Subcutaneous adipose tissue (tissue), 4 donors: ENCODE results near the gene SEC11A. TPM values are rescaled to one million over a fixed set of nuclear protein-coding genes. Genes with fewer than 3 reads are reported as not detected.

Source experiments
- CTCF ChIP-seq: fragments of 450-650 bp; IDR thresholded peaks from one replicate; pipeline ENCODE4 v1.5.1; 2016; ENCODE audit warnings: low read depth, mild to moderate bottlenecking, control low read depth, antibody characterized with exemption, moderate library complexity
- total RNA-seq, 4 donors: library from RNA; depleted of rRNA; stranded (reverse); fragments of >200 nt; gene quantifications; one replicate each; pipeline ENCODE4 v1.1.0, GENCODE V29; 2016

The SEC11A gene
- total RNA-seq, 4 donors from 2014 or later: 185 to 250 (median 214) TPM

- no peak for TF ChIP-seq CTCF
Measured at GRCh38 chr15:84668221-84668982, 47.5 kb downstream of the SEC11A start.

GRCh38 chr15:84666373-84666772 is 49.6 kb downstream of the SEC11A start:
- TF ChIP-seq CTCF: no peak

DNA sequence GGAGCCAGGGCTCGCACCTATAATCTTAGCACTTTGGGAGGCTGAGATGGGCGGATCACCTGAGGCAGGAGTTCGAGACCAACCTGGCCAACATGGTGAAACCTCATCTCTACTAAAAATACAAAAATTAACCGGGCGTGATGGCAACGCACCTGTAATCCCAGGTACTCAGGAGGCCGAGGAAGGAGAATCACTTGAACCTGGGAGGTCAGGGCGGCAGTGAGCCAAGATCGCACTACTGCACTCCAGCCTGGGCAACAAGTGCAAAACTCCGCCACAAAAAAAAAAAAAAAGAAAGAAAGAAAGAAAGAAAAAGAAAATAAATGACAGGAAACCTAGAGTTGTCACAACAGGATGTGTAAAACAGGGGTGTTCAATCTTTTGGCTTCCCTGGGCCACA is 54.9 kb downstream of the SEC11A start:
- TF ChIP-seq CTCF: no peak

DNA sequence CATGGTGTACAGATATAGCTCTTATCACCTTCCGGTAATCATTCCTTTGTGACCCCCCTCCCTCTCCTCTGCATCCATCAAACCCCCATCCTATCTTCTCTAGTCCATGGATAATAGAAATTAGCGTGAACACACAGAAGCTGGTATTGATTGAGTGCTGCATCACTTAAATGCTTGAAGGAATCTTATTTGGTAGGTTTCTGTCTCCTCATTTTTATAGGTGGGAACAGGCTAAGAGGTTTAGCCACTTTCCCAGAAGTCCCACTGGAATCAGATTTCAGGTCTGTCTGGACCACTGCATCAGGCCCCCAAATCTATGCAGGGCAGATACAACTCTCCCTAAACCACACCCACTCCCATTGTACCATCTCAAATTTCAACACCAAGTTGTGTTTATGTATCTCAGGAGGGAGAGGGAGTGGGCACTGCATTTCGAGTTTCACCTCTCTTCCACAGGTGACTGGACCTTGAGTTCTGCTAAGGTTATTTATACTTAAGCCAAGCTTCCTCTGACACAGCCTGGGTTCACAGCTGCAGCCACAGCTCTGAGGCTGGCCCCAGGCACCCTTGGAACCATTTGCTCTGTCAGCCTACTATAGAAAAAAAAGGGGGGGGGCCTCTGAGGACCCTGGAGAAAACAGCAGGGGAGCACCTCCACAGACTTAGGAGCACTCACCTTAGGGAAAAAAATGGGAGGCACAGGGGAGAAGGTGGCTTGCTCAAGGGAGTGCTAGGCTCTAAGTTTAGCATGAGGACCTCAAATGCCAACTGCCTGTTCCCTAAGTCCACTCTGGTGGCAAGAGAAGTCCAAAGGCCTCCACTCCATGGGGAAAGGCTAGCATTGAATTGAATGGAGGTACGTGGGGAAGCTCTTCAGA is 55.8 kb downstream of the SEC11A start:
- no peak for TF ChIP-seq CTCF

GRCh38 chr15:84658788-84659411 is 57.0 kb downstream of the SEC11A start:
- no peak for TF ChIP-seq CTCF

- TF ChIP-seq CTCF: no peak
Measured at GRCh38 chr15:84658080-84658787, 57.7 kb downstream of the SEC11A start, which contains the start of gene NMB. TSS of gene NMB (minus strand) at chr15:84658199. CDS start at chr15:84658152, 47 bp downstream.
